HepG2 (cell line): ENCODE measurements around the gene SYT17. TPM values are rescaled to one million over a fixed set of nuclear protein-coding genes. Genes with fewer than 3 reads are reported as not detected.

Experiments used
- ATF5 ChIP-seq: sonication (generic); formaldehyde crosslinking; IDR thresholded peaks from 2 replicates; pipeline ENCODE4 v1.4.0; 2020; ENCODE audit warnings: mild to moderate bottlenecking, low read depth, missing genetic modification reagents
- GPN1 ChIP-seq: sonication (generic); formaldehyde crosslinking; IDR thresholded peaks from 2 replicates; pipeline ENCODE4 v1.5.1; 2020; ENCODE audit warnings: missing genetic modification reagents, borderline replicate concordance
- HMG20B ChIP-seq: conservative IDR thresholded peaks from 2 replicates; pipeline ENCODE4 v1.6.1; 2016; ENCODE audit warnings: missing genetic modification reagents, missing compliant biosample characterization
- PCBP1 ChIP-seq: fragments of 200-400 bp; formaldehyde crosslinking; IDR thresholded peaks from 2 replicates; pipeline ENCODE4 v1.6.1; 2017; ENCODE audit warnings: mild to moderate bottlenecking, low read depth, low read length, borderline replicate concordance
- SP2 ChIP-seq: sonication (generic); formaldehyde crosslinking; IDR thresholded peaks from 2 replicates; pipeline ENCODE4 v1.5.1; 2020; ENCODE audit warnings: mild to moderate bottlenecking, missing genetic modification reagents
- TRIM24 ChIP-seq: sonication (generic); formaldehyde crosslinking; IDR thresholded peaks from 2 replicates; pipeline ENCODE4 v1.8.0; 2022; ENCODE audit warnings: mild to moderate bottlenecking, missing genetic modification reagents
- ZNF710 ChIP-seq: sonication (generic); formaldehyde crosslinking; IDR thresholded peaks from 2 replicates; pipeline ENCODE4 v1.5.0; 2020; ENCODE audit warnings: mild to moderate bottlenecking, missing genetic modification reagents, borderline replicate concordance
- polyA plus RNA-seq, 8 experiments: library from polyadenylated mRNA; depleted of rRNA in 3 of 8; stranded (reverse) in 7 of 8; unstranded in 1 of 8; fragments of >200 nt; fragmentation: Illumina TruSeq in 4 of 8; extraction: Trizol in 4 of 8; gene quantifications; 2 replicates each; pipeline versions ENCODE4 v1.2.1 to v1.2.3, GENCODE V29; 2011 to 2016; ENCODE audit warnings: low read depth in 4 of 8, missing spikeins in 1 of 8, mixed read lengths in 1 of 8; ENCODE audit not compliant: insufficient read depth in 1 of 8
- total RNA-seq, 5 experiments: library from RNA; depleted of rRNA; stranded (reverse); fragments of >200 nt; fragmentation: Illumina TruSeq; extraction: Trizol; gene quantifications; 2 replicates each; pipeline ENCODE4 v1.2.3, GENCODE V29; 2016; ENCODE audit warnings: low read depth in 1 of 5
- TF ChIP-seq, protein P1 (sequence below): sonication (generic); formaldehyde crosslinking; IDR thresholded peaks from 2 replicates; pipeline ENCODE4; 2020; ENCODE audit warnings: missing genetic modification reagents, mild to moderate bottlenecking, borderline replicate concordance
- TF ChIP-seq, protein P2 (sequence below), 2 experiments: fragments of 450-650 bp in 1 of 2; sonication (generic) in 1 of 2; formaldehyde crosslinking in 1 of 2; IDR thresholded peaks; 2 replicates each; pipeline versions ENCODE4 v1.6.1 to v1.8.0; 2016 to 2022; ENCODE audit warnings: antibody characterized with exemption in 1 of 2, mild to moderate bottlenecking in 1 of 2, missing genetic modification reagents in 1 of 2
- TF ChIP-seq, protein P3 (sequence below): sonication (generic); formaldehyde crosslinking; IDR thresholded peaks from 2 replicates; pipeline ENCODE4 v1.8.0; 2023; ENCODE audit warnings: mild to moderate bottlenecking, missing genetic modification reagents

SYT17 gene
- total and polyA plus RNA-seq, 2 of the 13 experiments (the other 11 are each of a cell fraction or from before 2014, with no cell fraction given), result 0.44 TPM; not detected in 1

GRCh38 chr16:19123535-19124178 is 44.4 kb upstream of the SYT17 start (continued):
- TF ChIP-seq, protein P1, sequence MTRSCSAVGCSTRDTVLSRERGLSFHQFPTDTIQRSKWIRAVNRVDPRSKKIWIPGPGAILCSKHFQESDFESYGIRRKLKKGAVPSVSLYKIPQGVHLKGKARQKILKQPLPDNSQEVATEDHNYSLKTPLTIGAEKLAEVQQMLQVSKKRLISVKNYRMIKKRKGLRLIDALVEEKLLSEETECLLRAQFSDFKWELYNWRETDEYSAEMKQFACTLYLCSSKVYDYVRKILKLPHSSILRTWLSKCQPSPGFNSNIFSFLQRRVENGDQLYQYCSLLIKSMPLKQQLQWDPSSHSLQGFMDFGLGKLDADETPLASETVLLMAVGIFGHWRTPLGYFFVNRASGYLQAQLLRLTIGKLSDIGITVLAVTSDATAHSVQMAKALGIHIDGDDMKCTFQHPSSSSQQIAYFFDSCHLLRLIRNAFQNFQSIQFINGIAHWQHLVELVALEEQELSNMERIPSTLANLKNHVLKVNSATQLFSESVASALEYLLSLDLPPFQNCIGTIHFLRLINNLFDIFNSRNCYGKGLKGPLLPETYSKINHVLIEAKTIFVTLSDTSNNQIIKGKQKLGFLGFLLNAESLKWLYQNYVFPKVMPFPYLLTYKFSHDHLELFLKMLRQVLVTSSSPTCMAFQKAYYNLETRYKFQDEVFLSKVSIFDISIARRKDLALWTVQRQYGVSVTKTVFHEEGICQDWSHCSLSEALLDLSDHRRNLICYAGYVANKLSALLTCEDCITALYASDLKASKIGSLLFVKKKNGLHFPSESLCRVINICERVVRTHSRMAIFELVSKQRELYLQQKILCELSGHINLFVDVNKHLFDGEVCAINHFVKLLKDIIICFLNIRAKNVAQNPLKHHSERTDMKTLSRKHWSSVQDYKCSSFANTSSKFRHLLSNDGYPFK (CRISPR knock-in tag), result no peak
- no peak for TF ChIP-seq ATF5 (CRISPR knock-in tag)
- 0 out of 2 replicates have a peak, but pooled peaks have one; percentile 72 for TF ChIP-seq ZNF710 (CRISPR knock-in tag)
- peak; percentile 67; the same call in 1 of the 2 replicates for TF ChIP-seq TRIM24 (CRISPR knock-in tag)
- no peak for TF ChIP-seq SP2 (CRISPR knock-in tag)
- no peak for TF ChIP-seq PCBP1
- no peak for TF ChIP-seq HMG20B
- TF ChIP-seq, protein P2, sequence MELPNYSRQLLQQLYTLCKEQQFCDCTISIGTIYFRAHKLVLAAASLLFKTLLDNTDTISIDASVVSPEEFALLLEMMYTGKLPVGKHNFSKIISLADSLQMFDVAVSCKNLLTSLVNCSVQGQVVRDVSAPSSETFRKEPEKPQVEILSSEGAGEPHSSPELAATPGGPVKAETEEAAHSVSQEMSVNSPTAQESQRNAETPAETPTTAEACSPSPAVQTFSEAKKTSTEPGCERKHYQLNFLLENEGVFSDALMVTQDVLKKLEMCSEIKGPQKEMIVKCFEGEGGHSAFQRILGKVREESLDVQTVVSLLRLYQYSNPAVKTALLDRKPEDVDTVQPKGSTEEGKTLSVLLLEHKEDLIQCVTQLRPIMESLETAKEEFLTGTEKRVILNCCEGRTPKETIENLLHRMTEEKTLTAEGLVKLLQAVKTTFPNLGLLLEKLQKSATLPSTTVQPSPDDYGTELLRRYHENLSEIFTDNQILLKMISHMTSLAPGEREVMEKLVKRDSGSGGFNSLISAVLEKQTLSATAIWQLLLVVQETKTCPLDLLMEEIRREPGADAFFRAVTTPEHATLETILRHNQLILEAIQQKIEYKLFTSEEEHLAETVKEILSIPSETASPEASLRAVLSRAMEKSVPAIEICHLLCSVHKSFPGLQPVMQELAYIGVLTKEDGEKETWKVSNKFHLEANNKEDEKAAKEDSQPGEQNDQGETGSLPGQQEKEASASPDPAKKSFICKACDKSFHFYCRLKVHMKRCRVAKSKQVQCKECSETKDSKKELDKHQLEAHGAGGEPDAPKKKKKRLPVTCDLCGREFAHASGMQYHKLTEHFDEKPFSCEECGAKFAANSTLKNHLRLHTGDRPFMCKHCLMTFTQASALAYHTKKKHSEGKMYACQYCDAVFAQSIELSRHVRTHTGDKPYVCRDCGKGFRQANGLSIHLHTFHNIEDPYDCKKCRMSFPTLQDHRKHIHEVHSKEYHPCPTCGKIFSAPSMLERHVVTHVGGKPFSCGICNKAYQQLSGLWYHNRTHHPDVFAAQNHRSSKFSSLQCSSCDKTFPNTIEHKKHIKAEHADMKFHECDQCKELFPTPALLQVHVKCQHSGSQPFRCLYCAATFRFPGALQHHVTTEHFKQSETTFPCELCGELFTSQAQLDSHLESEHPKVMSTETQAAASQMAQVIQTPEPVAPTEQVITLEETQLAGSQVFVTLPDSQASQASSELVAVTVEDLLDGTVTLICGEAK (IDR thresholded peaks at IDR 0.05), result no peak
- TF ChIP-seq, protein P2 (CRISPR knock-in tag; IDR thresholded peaks at IDR 0.05), result peak; percentile 61
- TF ChIP-seq, protein P3, sequence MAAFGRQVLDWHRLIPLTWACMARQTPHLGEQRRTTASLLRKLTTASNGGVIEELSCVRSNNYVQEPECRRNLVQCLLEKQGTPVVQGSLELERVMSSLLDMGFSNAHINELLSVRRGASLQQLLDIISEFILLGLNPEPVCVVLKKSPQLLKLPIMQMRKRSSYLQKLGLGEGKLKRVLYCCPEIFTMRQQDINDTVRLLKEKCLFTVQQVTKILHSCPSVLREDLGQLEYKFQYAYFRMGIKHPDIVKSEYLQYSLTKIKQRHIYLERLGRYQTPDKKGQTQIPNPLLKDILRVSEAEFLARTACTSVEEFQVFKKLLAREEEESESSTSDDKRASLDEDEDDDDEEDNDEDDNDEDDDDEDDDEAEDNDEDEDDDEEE (CRISPR knock-in tag), result no peak
- no peak for TF ChIP-seq GPN1 (CRISPR knock-in tag)
